HepG2 (cell line): ENCODE measurements around the gene CEP76. TPM values are rescaled to one million over a fixed set of nuclear protein-coding genes. Genes with fewer than 3 reads are reported as not detected.

ENCODE experiments used
- CREM ChIP-seq, 2 experiments: sonication (generic) in 1 of 2; formaldehyde crosslinking in 1 of 2; IDR thresholded peaks; 2 replicates each; pipeline versions ENCODE4 v1.4.0 to v1.6.1; 2016 to 2020; ENCODE audit warnings: antibody characterized with exemption in 1 of 2, mild to moderate bottlenecking in 1 of 2, missing genetic modification reagents in 1 of 2
- EP300 ChIP-seq, 3 experiments: sonication (generic) in 1 of 3; formaldehyde crosslinking in 1 of 3; IDR thresholded peaks; 2 replicates each; pipeline versions ENCODE4 v1.5.1 to v1.6.1; 2011 to 2020; ENCODE audit warnings: low read depth in 2 of 3, low read length in 2 of 3, borderline replicate concordance in 1 of 3, improper control_type of control experiment in 1 of 3, mild to moderate bottlenecking in 1 of 3, missing genetic modification reagents in 1 of 3, moderate library complexity in 1 of 3
- FOSL2 ChIP-seq: sonication (generic); formaldehyde crosslinking; IDR thresholded peaks from 2 replicates; pipeline ENCODE4 v1.4.0; 2020; ENCODE audit warnings: missing genetic modification reagents
- FOXK1 ChIP-seq: sonication (generic); formaldehyde crosslinking; IDR thresholded peaks from 2 replicates; pipeline ENCODE4 v1.4.0; 2020; ENCODE audit warnings: low read depth, missing genetic modification reagents, borderline replicate concordance
- FOXP1 ChIP-seq, 2 experiments: fragments of 450-650 bp in 1 of 2; IDR thresholded peaks; 2 replicates each; pipeline ENCODE4 v1.6.1; 2017 to 2018; ENCODE audit warnings: antibody characterized with exemption in 1 of 2
- GATAD2A ChIP-seq: IDR thresholded peaks from 2 replicates; pipeline ENCODE4 v1.6.1; 2016
- HMG20A ChIP-seq: IDR thresholded peaks from 2 replicates; pipeline ENCODE4 v1.6.1; 2016; ENCODE audit warnings: borderline replicate concordance
- IRX3 ChIP-seq: sonication (generic); formaldehyde crosslinking; IDR thresholded peaks from 2 replicates; pipeline ENCODE4 v1.8.1; 2023; ENCODE audit warnings: mild to moderate bottlenecking, low read depth, missing genetic modification reagents, borderline replicate concordance
- KLF16 ChIP-seq, 2 experiments: sonication (generic) in 1 of 2; formaldehyde crosslinking in 1 of 2; IDR thresholded peaks; 2 replicates each; pipeline versions ENCODE4 v1.6.1 to v1.8.0; 2016 to 2023; ENCODE audit warnings: missing genetic modification reagents in 2 of 2, missing compliant biosample characterization in 1 of 2
- LCORL ChIP-seq, 2 experiments: fragments of 450-650 bp in 1 of 2; sonication (generic) in 1 of 2; formaldehyde crosslinking in 1 of 2; IDR thresholded peaks; 2 replicates each; pipeline versions ENCODE4 v1.5.0 to v1.6.1; 2017 to 2020; ENCODE audit warnings: antibody characterized with exemption in 1 of 2, missing genetic modification reagents in 1 of 2
- PAF1 ChIP-seq: IDR thresholded peaks from 2 replicates; pipeline ENCODE4 v1.6.1; 2016; ENCODE audit warnings: missing genetic modification reagents, missing compliant biosample characterization
- PREB ChIP-seq: sonication (generic); formaldehyde crosslinking; IDR thresholded peaks from 2 replicates; pipeline ENCODE4 v1.4.0; 2020; ENCODE audit warnings: missing genetic modification reagents
- TCF7 ChIP-seq: sonication (generic); IDR thresholded peaks from 2 replicates; pipeline ENCODE4 v1.6.1; 2016; ENCODE audit warnings: antibody characterized with exemption, low read depth
- ZNF317 ChIP-seq: sonication (generic); formaldehyde crosslinking; IDR thresholded peaks from 2 replicates; pipeline ENCODE4 v1.5.0; 2020; ENCODE audit warnings: mild to moderate bottlenecking, missing genetic modification reagents
- ZNF674 ChIP-seq: sonication (generic); formaldehyde crosslinking; IDR thresholded peaks from 2 replicates; pipeline ENCODE4 v1.5.0; 2020; ENCODE audit warnings: low read depth, mild to moderate bottlenecking, missing genetic modification reagents
- polyA plus RNA-seq, 8 experiments: library from polyadenylated mRNA; depleted of rRNA in 3 of 8; stranded (reverse) in 7 of 8; unstranded in 1 of 8; fragments of >200 nt; fragmentation: Illumina TruSeq in 4 of 8; extraction: Trizol in 4 of 8; gene quantifications; 2 replicates each; pipeline versions ENCODE4 v1.2.1 to v1.2.3, GENCODE V29; 2011 to 2016; ENCODE audit warnings: low read depth in 4 of 8, missing spikeins in 1 of 8, mixed read lengths in 1 of 8; ENCODE audit not compliant: insufficient read depth in 1 of 8
- total RNA-seq, 5 experiments: library from RNA; depleted of rRNA; stranded (reverse); fragments of >200 nt; fragmentation: Illumina TruSeq; extraction: Trizol; gene quantifications; 2 replicates each; pipeline ENCODE4 v1.2.3, GENCODE V29; 2016; ENCODE audit warnings: low read depth in 1 of 5
- TF ChIP-seq, protein P1 (sequence below): sonication (generic); formaldehyde crosslinking; IDR thresholded peaks from 2 replicates; pipeline ENCODE4 v1.5.1; 2020; ENCODE audit warnings: mild to moderate bottlenecking, missing genetic modification reagents, moderate library complexity
- TF ChIP-seq, protein P2 (sequence below): sonication (generic); formaldehyde crosslinking; IDR thresholded peaks from 2 replicates; pipeline ENCODE4 v1.5.0; 2020; ENCODE audit warnings: mild to moderate bottlenecking, missing genetic modification reagents
- TF ChIP-seq, protein P3 (sequence below): IDR thresholded peaks from 2 replicates; pipeline ENCODE4 v1.6.1; 2016
- TF ChIP-seq, protein P4 (sequence below): sonication (generic); formaldehyde crosslinking; IDR thresholded peaks from 2 replicates; pipeline ENCODE4 v1.9.0; 2022; ENCODE audit warnings: low read depth, missing genetic modification reagents

Gene CEP76
- total and polyA plus RNA-seq, 2 of the 13 experiments (the other 11 are each of a cell fraction or from before 2014, with no cell fraction given), result 13.9 to 15.1 TPM

- TF ChIP-seq, protein P1, sequence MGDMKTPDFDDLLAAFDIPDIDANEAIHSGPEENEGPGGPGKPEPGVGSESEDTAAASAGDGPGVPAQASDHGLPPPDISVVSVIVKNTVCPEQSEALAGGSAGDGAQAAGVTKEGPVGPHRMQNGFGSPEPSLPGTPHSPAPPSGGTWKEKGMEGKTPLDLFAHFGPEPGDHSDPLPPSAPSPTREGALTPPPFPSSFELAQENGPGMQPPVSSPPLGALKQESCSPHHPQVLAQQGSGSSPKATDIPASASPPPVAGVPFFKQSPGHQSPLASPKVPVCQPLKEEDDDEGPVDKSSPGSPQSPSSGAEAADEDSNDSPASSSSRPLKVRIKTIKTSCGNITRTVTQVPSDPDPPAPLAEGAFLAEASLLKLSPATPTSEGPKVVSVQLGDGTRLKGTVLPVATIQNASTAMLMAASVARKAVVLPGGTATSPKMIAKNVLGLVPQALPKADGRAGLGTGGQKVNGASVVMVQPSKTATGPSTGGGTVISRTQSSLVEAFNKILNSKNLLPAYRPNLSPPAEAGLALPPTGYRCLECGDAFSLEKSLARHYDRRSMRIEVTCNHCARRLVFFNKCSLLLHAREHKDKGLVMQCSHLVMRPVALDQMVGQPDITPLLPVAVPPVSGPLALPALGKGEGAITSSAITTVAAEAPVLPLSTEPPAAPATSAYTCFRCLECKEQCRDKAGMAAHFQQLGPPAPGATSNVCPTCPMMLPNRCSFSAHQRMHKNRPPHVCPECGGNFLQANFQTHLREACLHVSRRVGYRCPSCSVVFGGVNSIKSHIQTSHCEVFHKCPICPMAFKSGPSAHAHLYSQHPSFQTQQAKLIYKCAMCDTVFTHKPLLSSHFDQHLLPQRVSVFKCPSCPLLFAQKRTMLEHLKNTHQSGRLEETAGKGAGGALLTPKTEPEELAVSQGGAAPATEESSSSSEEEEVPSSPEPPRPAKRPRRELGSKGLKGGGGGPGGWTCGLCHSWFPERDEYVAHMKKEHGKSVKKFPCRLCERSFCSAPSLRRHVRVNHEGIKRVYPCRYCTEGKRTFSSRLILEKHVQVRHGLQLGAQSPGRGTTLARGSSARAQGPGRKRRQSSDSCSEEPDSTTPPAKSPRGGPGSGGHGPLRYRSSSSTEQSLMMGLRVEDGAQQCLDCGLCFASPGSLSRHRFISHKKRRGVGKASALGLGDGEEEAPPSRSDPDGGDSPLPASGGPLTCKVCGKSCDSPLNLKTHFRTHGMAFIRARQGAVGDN (CRISPR knock-in tag), result 0 out of 2 replicates have a peak, but pooled peaks have one; percentile 3
- TF ChIP-seq, protein P2, sequence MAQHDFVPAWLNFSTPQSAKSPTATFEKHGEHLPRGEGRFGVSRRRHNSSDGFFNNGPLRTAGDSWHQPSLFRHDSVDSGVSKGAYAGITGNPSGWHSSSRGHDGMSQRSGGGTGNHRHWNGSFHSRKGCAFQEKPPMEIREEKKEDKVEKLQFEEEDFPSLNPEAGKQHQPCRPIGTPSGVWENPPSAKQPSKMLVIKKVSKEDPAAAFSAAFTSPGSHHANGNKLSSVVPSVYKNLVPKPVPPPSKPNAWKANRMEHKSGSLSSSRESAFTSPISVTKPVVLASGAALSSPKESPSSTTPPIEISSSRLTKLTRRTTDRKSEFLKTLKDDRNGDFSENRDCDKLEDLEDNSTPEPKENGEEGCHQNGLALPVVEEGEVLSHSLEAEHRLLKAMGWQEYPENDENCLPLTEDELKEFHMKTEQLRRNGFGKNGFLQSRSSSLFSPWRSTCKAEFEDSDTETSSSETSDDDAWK (CRISPR knock-in tag), result no peak
- peak; percentile 93 for TF ChIP-seq FOSL2 (CRISPR knock-in tag)
- TF ChIP-seq CREM (IDR thresholded peaks at IDR 0.05), result peak; percentile 46
- TF ChIP-seq CREM (CRISPR knock-in tag; IDR thresholded peaks at IDR 0.05), result no peak
- peak in 1 of 2 experiments; percentile 85; a peak in 2 of 4 replicates for TF ChIP-seq EP300 (IDR thresholded peaks at IDR 0.05; ENCODE audit: low read depth in 2 of 2, low read length in 2 of 2)
- peak; percentile 62; the same call in 1 of the 2 replicates for TF ChIP-seq EP300 (CRISPR knock-in tag; IDR thresholded peaks at IDR 0.05; ENCODE audit: borderline replicate concordance)
- no peak for TF ChIP-seq PREB (CRISPR knock-in tag)
- no peak for TF ChIP-seq FOXK1 (CRISPR knock-in tag)
- TF ChIP-seq GATAD2A, result peak; percentile 78
- no peak for TF ChIP-seq FOXP1 (IDR thresholded peaks at IDR 0.05)
- TF ChIP-seq FOXP1 (CRISPR knock-in tag; IDR thresholded peaks at IDR 0.05), result peak; percentile 76
- TF ChIP-seq, protein P3, sequence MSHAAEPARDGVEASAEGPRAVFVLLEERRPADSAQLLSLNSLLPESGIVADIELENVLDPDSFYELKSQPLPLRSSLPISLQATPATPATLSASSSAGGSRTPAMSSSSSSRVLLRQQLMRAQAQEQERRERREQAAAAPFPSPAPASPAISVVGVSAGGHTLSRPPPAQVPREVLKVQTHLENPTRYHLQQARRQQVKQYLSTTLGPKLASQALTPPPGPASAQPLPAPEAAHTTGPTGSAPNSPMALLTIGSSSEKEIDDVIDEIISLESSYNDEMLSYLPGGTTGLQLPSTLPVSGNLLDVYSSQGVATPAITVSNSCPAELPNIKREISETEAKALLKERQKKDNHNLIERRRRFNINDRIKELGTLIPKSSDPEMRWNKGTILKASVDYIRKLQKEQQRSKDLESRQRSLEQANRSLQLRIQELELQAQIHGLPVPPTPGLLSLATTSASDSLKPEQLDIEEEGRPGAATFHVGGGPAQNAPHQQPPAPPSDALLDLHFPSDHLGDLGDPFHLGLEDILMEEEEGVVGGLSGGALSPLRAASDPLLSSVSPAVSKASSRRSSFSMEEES (CRISPR knock-in tag), result peak; percentile 57; the same call in 1 of the 2 replicates
- no peak for TF ChIP-seq ZNF317 (CRISPR knock-in tag)
- TF ChIP-seq, protein P4, sequence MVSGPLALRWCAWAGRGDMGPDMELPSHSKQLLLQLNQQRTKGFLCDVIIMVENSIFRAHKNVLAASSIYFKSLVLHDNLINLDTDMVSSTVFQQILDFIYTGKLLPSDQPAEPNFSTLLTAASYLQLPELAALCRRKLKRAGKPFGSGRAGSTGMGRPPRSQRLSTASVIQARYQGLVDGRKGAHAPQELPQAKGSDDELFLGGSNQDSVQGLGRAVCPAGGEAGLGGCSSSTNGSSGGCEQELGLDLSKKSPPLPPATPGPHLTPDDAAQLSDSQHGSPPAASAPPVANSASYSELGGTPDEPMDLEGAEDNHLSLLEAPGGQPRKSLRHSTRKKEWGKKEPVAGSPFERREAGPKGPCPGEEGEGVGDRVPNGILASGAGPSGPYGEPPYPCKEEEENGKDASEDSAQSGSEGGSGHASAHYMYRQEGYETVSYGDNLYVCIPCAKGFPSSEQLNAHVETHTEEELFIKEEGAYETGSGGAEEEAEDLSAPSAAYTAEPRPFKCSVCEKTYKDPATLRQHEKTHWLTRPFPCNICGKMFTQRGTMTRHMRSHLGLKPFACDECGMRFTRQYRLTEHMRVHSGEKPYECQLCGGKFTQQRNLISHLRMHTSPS, result 0 out of 2 replicates have a peak, but pooled peaks have one; percentile 47
- no peak for TF ChIP-seq ZNF674 (CRISPR knock-in tag)
- TF ChIP-seq HMG20A (CRISPR knock-in tag), result peak; percentile 66; the same call in 1 of the 2 replicates
- peak; percentile 66 for TF ChIP-seq TCF7
- 0 out of 4 replicates have a peak, but pooled peaks of 1 of the 2 experiments have one; percentile 31 for TF ChIP-seq KLF16 (CRISPR knock-in tag; IDR thresholded peaks at IDR 0.05)
- TF ChIP-seq IRX3 (CRISPR knock-in tag), result no peak
- TF ChIP-seq PAF1 (CRISPR knock-in tag), result no peak
- no peak for TF ChIP-seq LCORL (IDR thresholded peaks at IDR 0.05)
- TF ChIP-seq LCORL (CRISPR knock-in tag; IDR thresholded peaks at IDR 0.05), result 0 out of 2 replicates have a peak, but pooled peaks have one; percentile 29
These were observed 38.8 kb upstream of the CEP76 start (continued) for GRCh38 chr18:12741351-12741750.
